PC-9 (cell line): ENCODE measurements around the gene PRPF8. TPM values are rescaled to one million over a fixed set of nuclear protein-coding genes. Genes with fewer than 3 reads are reported as not detected.

Experiments used
- BruUV-seq: library from RNA; stranded (reverse); fragments of 400-500 nt; replicated peaks from 2 replicates; lab custom pipeline; 2021; lab: Mats Ljungman, UMichigan
- CTCF ChIA-PET: fragments of 300-600 bp; sonication (Branson Sonifier 250); formaldehyde crosslinking; loops from one replicate; lab custom pipeline; 2022; ENCODE audit warnings: antibody characterized with exemption; lab: Charles Lee
- POLR2A ChIA-PET: fragments of 300-600 bp; sonication (Branson Sonifier 250); formaldehyde crosslinking; loops from one replicate; lab custom pipeline; 2022; ENCODE audit warnings: antibody characterized with exemption; ENCODE audit not compliant: unreplicated experiment; lab: Charles Lee
- DNase-seq, 2 experiments: peaks; one replicate each; pipeline versions ENCODE4 v3.0.0 to v3.0.0-alpha.2; 2015 to 2022; ENCODE audit warnings: mixed read lengths in 1 of 2
- H2AFZ ChIP-seq: fragments of 200-600 bp; sonication (generic); 2 replicates; pipeline ENCODE4 v1.8.1; 2017; ENCODE audit warnings: antibody characterized with exemption
- H3F3A ChIP-seq: fragments of 200-600 bp; sonication (generic); 2 replicates; pipeline ENCODE4 v1.8.1; 2017; ENCODE audit warnings: antibody characterized with exemption, mild to moderate bottlenecking, low read depth; ENCODE audit not compliant: insufficient read depth
- H3K27ac ChIP-seq: fragments of 200-600 bp; sonication (generic); 2 replicates; pipeline ENCODE4 v1.6.1; 2016; ENCODE audit warnings: mixed run types
- H3K27me3 ChIP-seq: fragments of 200-600 bp; sonication (generic); 2 replicates; pipeline ENCODE4 v1.6.1; 2016; ENCODE audit warnings: low read depth, mixed run types; ENCODE audit not compliant: insufficient read depth
- H3K36me3 ChIP-seq: fragments of 200-600 bp; sonication (generic); 2 replicates; pipeline ENCODE4 v1.6.1; 2016; ENCODE audit warnings: low read depth, mixed run types
- H3K4me1 ChIP-seq: fragments of 200-600 bp; sonication (generic); replicated peaks from 2 replicates; pipeline ENCODE4 v1.6.1; 2016; ENCODE audit warnings: mixed run types; ENCODE audit not compliant: insufficient read depth
- H3K4me2 ChIP-seq: fragments of 200-600 bp; sonication (generic); 2 replicates; pipeline ENCODE4 v1.6.1; 2017; ENCODE audit warnings: mixed run types
- H3K4me3 ChIP-seq: fragments of 200-600 bp; sonication (generic); 2 replicates; pipeline ENCODE4 v1.6.1; 2016; ENCODE audit warnings: mixed run types
- H3K79me2 ChIP-seq: fragments of 200-600 bp; sonication (generic); 2 replicates; pipeline ENCODE4 v1.6.1; 2017; ENCODE audit warnings: low read depth, mixed run types
- H3K9me2 ChIP-seq: fragments of 200-600 bp; sonication (generic); 2 replicates; pipeline ENCODE4 v1.8.1; 2017; ENCODE audit warnings: mild to moderate bottlenecking; ENCODE audit not compliant: insufficient read depth
- H3K9me3 ChIP-seq: fragments of 200-600 bp; sonication (generic); 2 replicates; pipeline ENCODE4 v1.8.1; 2016; ENCODE audit warnings: low read depth; ENCODE audit not compliant: insufficient read depth
- H4K20me1 ChIP-seq: fragments of 200-600 bp; sonication (generic); 2 replicates; pipeline ENCODE4 v1.8.1; 2017; ENCODE audit not compliant: insufficient read depth
- EZH2 ChIP-seq: fragments of 200-600 bp; sonication (generic); IDR thresholded peaks from 2 replicates; pipeline ENCODE4 v1.8.0; 2017; ENCODE audit warnings: antibody characterized with exemption, low read depth
- intact Hi-C: fragments of 100-400 bp; cut with micrococcal nuclease; formaldehyde crosslinking; loops from one replicate; pipeline ENCODE4 v1.10.0; 2022; ENCODE audit not compliant: unreplicated experiment
- total RNA-seq: library from RNA; stranded (reverse); gene quantifications from 2 replicates; pipeline ENCODE4 v1.2.3, GENCODE V29; 2021
- TF ChIP-seq, protein P1 (sequence below): fragments of 200-600 bp; sonication (generic); conservative IDR thresholded peaks from 2 replicates; pipeline ENCODE4 v1.6.1; 2017; ENCODE audit warnings: mixed run types, antibody characterized with exemption, mild to moderate bottlenecking, moderate library complexity

PRPF8 gene
- total RNA-seq, 1 experiment from 2014 or later = 496 TPM

GRCh38 chr17:1625581-1625980, 59.1 kb downstream of the PRPF8 start:
- TF ChIP-seq EZH2 = no peak
- TF ChIP-seq, protein P1, sequence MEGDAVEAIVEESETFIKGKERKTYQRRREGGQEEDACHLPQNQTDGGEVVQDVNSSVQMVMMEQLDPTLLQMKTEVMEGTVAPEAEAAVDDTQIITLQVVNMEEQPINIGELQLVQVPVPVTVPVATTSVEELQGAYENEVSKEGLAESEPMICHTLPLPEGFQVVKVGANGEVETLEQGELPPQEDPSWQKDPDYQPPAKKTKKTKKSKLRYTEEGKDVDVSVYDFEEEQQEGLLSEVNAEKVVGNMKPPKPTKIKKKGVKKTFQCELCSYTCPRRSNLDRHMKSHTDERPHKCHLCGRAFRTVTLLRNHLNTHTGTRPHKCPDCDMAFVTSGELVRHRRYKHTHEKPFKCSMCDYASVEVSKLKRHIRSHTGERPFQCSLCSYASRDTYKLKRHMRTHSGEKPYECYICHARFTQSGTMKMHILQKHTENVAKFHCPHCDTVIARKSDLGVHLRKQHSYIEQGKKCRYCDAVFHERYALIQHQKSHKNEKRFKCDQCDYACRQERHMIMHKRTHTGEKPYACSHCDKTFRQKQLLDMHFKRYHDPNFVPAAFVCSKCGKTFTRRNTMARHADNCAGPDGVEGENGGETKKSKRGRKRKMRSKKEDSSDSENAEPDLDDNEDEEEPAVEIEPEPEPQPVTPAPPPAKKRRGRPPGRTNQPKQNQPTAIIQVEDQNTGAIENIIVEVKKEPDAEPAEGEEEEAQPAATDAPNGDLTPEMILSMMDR = no peak
- CTCF ChIA-PET = interaction anchor here (0.6 kb wide), 2 partner anchors 37 to 471 kb away, joined by 3 read pairs; no protein-coding TSS in a partner anchor
- H3K27ac ChIP-seq = no peak overlapping the region
- no peaks in the 10 kb centered on the region for H4K20me1 ChIP-seq
- no peak overlapping the region for H2AFZ ChIP-seq
- intact Hi-C loops = loop anchor here (5.0 kb wide), 1 partner anchor 348 kb away; the partner anchor contains the start of gene TRARG1
- no TSS peak for BruUV-seq
- peaks cover 18% of the 10 kb centered on the region for H3F3A ChIP-seq
- no peak overlapping the region for H3K4me2 ChIP-seq
- H3K27me3 ChIP-seq = no peaks in the 10 kb centered on the region
- H3K79me2 ChIP-seq = no peaks in the 10 kb centered on the region
- no peaks in the 10 kb centered on the region for H3K9me2 ChIP-seq
- POLR2A ChIA-PET = no interaction called here
- H3K4me1 ChIP-seq = peaks cover 8% of the 10 kb centered on the region; the same call in 1 of the 2 replicates
- no peaks in the 10 kb centered on the region for H3K36me3 ChIP-seq
- no peaks in the 10 kb centered on the region for H3K9me3 ChIP-seq
- DNase-seq = no peak
- H3K4me3 ChIP-seq = no peak overlapping the region

DNA sequence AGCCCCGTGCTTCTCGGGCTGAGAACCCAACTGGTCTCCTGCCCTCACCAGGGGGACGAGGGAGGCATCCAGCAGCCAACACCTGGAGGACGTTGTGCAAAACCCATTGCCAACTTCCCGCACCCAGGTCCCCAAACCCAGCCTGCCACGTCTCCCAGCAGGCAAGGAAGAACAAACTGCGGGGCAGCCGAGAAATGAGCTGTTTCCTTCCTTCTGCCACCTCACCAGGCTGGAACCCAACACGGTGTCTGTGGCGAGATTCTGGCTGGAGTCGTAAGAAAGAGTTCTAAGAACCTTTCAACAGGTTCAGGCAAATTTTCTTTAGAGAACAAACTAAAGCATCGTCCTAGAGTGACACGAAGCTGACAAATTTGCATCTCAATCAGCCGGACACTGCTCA, 59.6 kb downstream of the PRPF8 start:
- no peaks in the 10 kb centered on the region for H3K27me3 ChIP-seq
- BruUV-seq = no TSS peak
- no peaks in the 10 kb centered on the region for H3K79me2 ChIP-seq
- H4K20me1 ChIP-seq = no peaks in the 10 kb centered on the region
- ChIA-PET POLR2A (interaction anchor here (0.5 kb wide), 1 partner anchor 44 kb away, joined by 14 read pairs; no protein-coding TSS in a partner anchor), CTCF (interaction anchor here (0.6 kb wide), 1 partner anchor 471 kb away, joined by 3 read pairs; no protein-coding TSS in a partner anchor)
- TF ChIP-seq EZH2 = no peak
- TF ChIP-seq, protein P1 = no peak
- no peaks in the 10 kb centered on the region for H3K9me2 ChIP-seq
- no peak overlapping the region for H3K4me2 ChIP-seq
- no peaks in the 10 kb centered on the region for H3K36me3 ChIP-seq
- intact Hi-C loops = loop anchor here (5.0 kb wide), 1 partner anchor 348 kb away; the partner anchor contains the start of gene TRARG1
- no peak overlapping the region for H3K4me3 ChIP-seq
- no peak overlapping the region for H3K27ac ChIP-seq
- H3K4me1 ChIP-seq = peaks cover 8% of the 10 kb centered on the region; the same call in 1 of the 2 replicates
- no peak for DNase-seq
- no peak overlapping the region for H2AFZ ChIP-seq
- peaks cover 12% of the 10 kb centered on the region; the same call in 1 of the 2 replicates for H3F3A ChIP-seq
- H3K9me3 ChIP-seq = no peaks in the 10 kb centered on the region

GRCh38 chr17:1624650-1625049, 60.0 kb downstream of the PRPF8 start:
- Histone ChIP-seq H3F3A (peaks cover 12% of the 10 kb centered on the region; the same call in 1 of the 2 replicates), H3K27ac (no peak overlapping the region), H3K9me3 (no peaks in the 10 kb centered on the region), H3K4me2 (no peak overlapping the region), H3K4me1 (peaks cover 4% of the 10 kb centered on the region; the same call in 1 of the 2 replicates), H3K4me3 (no peak overlapping the region), H3K79me2 (no peaks in the 10 kb centered on the region), H2AFZ (no peak overlapping the region), H3K36me3 (no peaks in the 10 kb centered on the region), H4K20me1 (no peaks in the 10 kb centered on the region), H3K27me3 (no peaks in the 10 kb centered on the region), H3K9me2 (no peaks in the 10 kb centered on the region)
- BruUV-seq = no TSS peak
- no peak for DNase-seq
- ChIA-PET POLR2A (interaction anchor here (0.5 kb wide), 1 partner anchor 44 kb away, joined by 14 read pairs; no protein-coding TSS in a partner anchor), CTCF (no interaction called here)
- intact Hi-C loops = loop anchor here (5.0 kb wide), 1 partner anchor 347 kb away; the partner anchor contains the start of gene TRARG1
- no peak for TF ChIP-seq EZH2
- TF ChIP-seq, protein P1 = no peak
